Measurements from ENCODE around the gene FAM114A1.
A peak's percentile ranks its signal among the peaks of the same experiment; 100 is the strongest.

- TF ChIP-seq CTCF (IDR thresholded peaks at IDR 0.05; ENCODE audit: low read depth, low read length) (no peak), POLR2A (IDR thresholded peaks at IDR 0.05; ENCODE audit: extremely low read depth, insufficient read length) (no peak), MAX (IDR thresholded peaks at IDR 0.05; ENCODE audit: low read depth, low read length) (peak; percentile 32; the same call in 1 of the 2 replicates), MYC (IDR thresholded peaks at IDR 0.05; ENCODE audit: low read depth, low read length) (no peak)
Observed at GRCh38 chr4:38858097-38858420, 9.5 kb upstream of the FAM114A1 start.
